ENCODE measurements around the gene GADD45B. TPM values are rescaled to one million over a fixed set of nuclear protein-coding genes. Genes with fewer than 3 reads are reported as not detected.
A peak's percentile ranks its signal among the peaks of the same experiment; 100 is the strongest.

GADD45B gene
- total and polyA plus RNA-seq, 10 of the 15 experiments (the other 5 are each of a cell fraction or from before 2014, with no cell fraction given): 2.4 to 180 (median 91.1) TPM

DNA sequence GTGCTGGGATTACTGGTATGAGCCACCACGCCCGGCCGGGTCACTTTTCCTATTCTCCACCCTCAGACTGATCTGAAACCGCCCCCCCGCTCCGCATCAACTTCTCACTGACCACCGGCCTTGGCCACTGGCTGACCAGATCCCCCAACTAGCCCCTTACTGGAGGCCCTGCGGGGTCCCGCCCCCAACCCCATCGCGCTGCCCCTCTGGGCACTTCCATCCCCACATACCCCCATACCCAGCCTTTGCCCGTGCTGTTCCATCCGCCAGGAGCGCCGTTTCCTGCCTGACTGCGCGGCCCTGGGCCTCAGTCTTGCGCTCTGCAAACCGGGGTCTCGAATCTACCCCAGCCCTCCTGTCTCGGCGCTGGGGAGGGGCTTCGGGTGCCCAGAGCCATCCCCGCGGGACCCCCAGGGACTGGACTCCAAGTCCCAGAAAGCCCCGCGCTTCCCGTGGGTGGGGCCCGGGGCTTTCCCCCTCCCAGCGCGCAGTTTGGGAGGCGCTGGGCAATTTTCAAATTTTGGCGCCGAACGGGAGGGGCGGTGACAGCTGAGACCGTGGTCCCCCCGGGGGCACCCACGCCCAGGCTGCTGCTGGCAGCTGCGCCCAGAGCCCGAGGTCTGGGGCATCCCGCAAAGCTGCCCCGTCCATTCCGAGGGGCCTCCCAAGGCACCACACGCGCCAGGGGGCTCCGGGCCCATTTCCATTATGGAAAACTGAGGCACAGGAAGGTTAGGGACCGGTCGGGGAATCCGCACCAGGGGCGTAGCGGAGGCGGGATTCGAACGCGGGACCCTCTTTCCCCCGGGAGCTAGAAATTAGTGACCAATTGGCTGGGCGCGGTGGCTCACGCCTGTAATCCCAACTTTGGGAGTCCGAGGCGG lies 13.9 kb upstream of the GADD45B start (continued):
- TF ChIP-seq, protein P1, sequence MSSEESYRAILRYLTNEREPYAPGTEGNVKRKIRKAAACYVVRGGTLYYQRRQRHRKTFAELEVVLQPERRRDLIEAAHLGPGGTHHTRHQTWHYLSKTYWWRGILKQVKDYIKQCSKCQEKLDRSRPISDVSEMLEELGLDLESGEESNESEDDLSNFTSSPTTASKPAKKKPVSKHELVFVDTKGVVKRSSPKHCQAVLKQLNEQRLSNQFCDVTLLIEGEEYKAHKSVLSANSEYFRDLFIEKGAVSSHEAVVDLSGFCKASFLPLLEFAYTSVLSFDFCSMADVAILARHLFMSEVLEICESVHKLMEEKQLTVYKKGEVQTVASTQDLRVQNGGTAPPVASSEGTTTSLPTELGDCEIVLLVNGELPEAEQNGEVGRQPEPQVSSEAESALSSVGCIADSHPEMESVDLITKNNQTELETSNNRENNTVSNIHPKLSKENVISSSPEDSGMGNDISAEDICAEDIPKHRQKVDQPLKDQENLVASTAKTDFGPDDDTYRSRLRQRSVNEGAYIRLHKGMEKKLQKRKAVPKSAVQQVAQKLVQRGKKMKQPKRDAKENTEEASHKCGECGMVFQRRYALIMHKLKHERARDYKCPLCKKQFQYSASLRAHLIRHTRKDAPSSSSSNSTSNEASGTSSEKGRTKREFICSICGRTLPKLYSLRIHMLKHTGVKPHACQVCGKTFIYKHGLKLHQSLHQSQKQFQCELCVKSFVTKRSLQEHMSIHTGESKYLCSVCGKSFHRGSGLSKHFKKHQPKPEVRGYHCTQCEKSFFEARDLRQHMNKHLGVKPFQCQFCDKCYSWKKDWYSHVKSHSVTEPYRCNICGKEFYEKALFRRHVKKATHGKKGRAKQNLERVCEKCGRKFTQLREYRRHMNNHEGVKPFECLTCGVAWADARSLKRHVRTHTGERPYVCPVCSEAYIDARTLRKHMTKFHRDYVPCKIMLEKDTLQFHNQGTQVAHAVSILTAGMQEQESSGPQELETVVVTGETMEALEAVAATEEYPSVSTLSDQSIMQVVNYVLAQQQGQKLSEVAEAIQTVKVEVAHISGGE (CRISPR knock-in tag; IDR thresholded peaks at IDR 0.05): no peak
- 0 out of 2 replicates have a peak, but pooled peaks have one; percentile 11 for TF ChIP-seq MTA2 (IDR thresholded peaks at IDR 0.05; ENCODE audit: low read depth)
- no peak for TF ChIP-seq POU2F2 (IDR thresholded peaks at IDR 0.05; ENCODE audit: borderline replicate concordance, low read depth, low read length)
- TF ChIP-seq BHLHE40 (IDR thresholded peaks at IDR 0.05; ENCODE audit: borderline replicate concordance in 1 of 2, low read depth in 2 of 2, low read length in 1 of 2): peak in 1 of 2 experiments; percentile 35; a peak in 2 of 4 replicates
- TF ChIP-seq FOXK2 (IDR thresholded peaks at IDR 0.05): no peak
- TF ChIP-seq GATAD2B (conservative IDR thresholded peaks at IDR 0.05; ENCODE audit: low read depth): peak; percentile 89
- TF ChIP-seq ASH2L (IDR thresholded peaks at IDR 0.05; ENCODE audit: borderline replicate concordance, low read depth): no peak
- no peak for TF ChIP-seq YBX1 (IDR thresholded peaks at IDR 0.05)
- TF ChIP-seq, protein P2, sequence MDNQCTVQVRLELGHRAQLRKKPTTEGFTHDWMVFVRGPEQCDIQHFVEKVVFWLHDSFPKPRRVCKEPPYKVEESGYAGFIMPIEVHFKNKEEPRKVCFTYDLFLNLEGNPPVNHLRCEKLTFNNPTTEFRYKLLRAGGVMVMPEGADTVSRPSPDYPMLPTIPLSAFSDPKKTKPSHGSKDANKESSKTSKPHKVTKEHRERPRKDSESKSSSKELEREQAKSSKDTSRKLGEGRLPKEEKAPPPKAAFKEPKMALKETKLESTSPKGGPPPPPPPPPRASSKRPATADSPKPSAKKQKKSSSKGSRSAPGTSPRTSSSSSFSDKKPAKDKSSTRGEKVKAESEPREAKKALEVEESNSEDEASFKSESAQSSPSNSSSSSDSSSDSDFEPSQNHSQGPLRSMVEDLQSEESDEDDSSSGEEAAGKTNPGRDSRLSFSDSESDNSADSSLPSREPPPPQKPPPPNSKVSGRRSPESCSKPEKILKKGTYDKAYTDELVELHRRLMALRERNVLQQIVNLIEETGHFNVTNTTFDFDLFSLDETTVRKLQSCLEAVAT (IDR thresholded peaks at IDR 0.05): peak; percentile 32; the same call in 1 of the 2 replicates
- no peak for TF ChIP-seq NBN (IDR thresholded peaks at IDR 0.05)
- no peak for TF ChIP-seq NFYA (IDR thresholded peaks at IDR 0.05; ENCODE audit: borderline replicate concordance, low read depth, low read length)
- peak; percentile 68; the same call in 1 of the 2 replicates for TF ChIP-seq LARP7 (IDR thresholded peaks at IDR 0.05)
- TF ChIP-seq, protein P3, sequence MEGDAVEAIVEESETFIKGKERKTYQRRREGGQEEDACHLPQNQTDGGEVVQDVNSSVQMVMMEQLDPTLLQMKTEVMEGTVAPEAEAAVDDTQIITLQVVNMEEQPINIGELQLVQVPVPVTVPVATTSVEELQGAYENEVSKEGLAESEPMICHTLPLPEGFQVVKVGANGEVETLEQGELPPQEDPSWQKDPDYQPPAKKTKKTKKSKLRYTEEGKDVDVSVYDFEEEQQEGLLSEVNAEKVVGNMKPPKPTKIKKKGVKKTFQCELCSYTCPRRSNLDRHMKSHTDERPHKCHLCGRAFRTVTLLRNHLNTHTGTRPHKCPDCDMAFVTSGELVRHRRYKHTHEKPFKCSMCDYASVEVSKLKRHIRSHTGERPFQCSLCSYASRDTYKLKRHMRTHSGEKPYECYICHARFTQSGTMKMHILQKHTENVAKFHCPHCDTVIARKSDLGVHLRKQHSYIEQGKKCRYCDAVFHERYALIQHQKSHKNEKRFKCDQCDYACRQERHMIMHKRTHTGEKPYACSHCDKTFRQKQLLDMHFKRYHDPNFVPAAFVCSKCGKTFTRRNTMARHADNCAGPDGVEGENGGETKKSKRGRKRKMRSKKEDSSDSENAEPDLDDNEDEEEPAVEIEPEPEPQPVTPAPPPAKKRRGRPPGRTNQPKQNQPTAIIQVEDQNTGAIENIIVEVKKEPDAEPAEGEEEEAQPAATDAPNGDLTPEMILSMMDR (IDR thresholded peaks at IDR 0.05 in 2 of 3, conservative IDR thresholded peaks at IDR 0.05 in 1 of 3; ENCODE audit: control insufficient read depth in 2 of 3, extremely low read depth in 1 of 3, insufficient read depth in 1 of 3, low read depth in 3 of 3, low read length in 3 of 3): peak; percentile 10 to 45 (median 10); a peak in 3 of 6 replicates
- TF ChIP-seq HDAC2 (IDR thresholded peaks at IDR 0.05): no peak
- TF ChIP-seq, protein P4, sequence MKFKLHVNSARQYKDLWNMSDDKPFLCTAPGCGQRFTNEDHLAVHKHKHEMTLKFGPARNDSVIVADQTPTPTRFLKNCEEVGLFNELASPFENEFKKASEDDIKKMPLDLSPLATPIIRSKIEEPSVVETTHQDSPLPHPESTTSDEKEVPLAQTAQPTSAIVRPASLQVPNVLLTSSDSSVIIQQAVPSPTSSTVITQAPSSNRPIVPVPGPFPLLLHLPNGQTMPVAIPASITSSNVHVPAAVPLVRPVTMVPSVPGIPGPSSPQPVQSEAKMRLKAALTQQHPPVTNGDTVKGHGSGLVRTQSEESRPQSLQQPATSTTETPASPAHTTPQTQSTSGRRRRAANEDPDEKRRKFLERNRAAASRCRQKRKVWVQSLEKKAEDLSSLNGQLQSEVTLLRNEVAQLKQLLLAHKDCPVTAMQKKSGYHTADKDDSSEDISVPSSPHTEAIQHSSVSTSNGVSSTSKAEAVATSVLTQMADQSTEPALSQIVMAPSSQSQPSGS (IDR thresholded peaks at IDR 0.05; ENCODE audit: low read length): no peak
- TF ChIP-seq, protein P5, sequence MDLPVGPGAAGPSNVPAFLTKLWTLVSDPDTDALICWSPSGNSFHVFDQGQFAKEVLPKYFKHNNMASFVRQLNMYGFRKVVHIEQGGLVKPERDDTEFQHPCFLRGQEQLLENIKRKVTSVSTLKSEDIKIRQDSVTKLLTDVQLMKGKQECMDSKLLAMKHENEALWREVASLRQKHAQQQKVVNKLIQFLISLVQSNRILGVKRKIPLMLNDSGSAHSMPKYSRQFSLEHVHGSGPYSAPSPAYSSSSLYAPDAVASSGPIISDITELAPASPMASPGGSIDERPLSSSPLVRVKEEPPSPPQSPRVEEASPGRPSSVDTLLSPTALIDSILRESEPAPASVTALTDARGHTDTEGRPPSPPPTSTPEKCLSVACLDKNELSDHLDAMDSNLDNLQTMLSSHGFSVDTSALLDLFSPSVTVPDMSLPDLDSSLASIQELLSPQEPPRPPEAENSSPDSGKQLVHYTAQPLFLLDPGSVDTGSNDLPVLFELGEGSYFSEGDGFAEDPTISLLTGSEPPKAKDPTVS (IDR thresholded peaks at IDR 0.05; ENCODE audit: low read depth, low read length): no peak
- TF ChIP-seq MYC (IDR thresholded peaks at IDR 0.05; ENCODE audit: insufficient read depth, insufficient read length, insufficient replicate concordance, low read length, severe bottlenecking): no peak
- TF ChIP-seq POLR2AphosphoS5 (IDR thresholded peaks at IDR 0.05; ENCODE audit: low read length): no peak
